ENCODE results near the gene PRDX1.
"Not testable (repeated sequence)": the region's sequence is repeated elsewhere in the genome, so short reads cannot be mapped to it uniquely, and the experiment has no call there.

PRDX1 gene

GRCh38 chr1:45479039-45479748 lies 42.5 kb downstream of the PRDX1 start:
- no peaks in the 10 kb centered on the region for H3K27me3 Mint-ChIP-seq (ENCODE audit: low read depth)
- H3K4me3 Mint-ChIP-seq: no peak overlapping the region
- no peak for DNase-seq (ENCODE audit: low spot score)
- no peaks in the 10 kb centered on the region for H3K9me3 Mint-ChIP-seq
- peaks cover 3% of the 10 kb centered on the region for H3K4me1 Mint-ChIP-seq (ENCODE audit: low read depth)
- no peaks in the 10 kb centered on the region for H3K36me3 Mint-ChIP-seq (ENCODE audit: low read depth)
- H3K27ac Mint-ChIP-seq: no peak overlapping the region

DNA sequence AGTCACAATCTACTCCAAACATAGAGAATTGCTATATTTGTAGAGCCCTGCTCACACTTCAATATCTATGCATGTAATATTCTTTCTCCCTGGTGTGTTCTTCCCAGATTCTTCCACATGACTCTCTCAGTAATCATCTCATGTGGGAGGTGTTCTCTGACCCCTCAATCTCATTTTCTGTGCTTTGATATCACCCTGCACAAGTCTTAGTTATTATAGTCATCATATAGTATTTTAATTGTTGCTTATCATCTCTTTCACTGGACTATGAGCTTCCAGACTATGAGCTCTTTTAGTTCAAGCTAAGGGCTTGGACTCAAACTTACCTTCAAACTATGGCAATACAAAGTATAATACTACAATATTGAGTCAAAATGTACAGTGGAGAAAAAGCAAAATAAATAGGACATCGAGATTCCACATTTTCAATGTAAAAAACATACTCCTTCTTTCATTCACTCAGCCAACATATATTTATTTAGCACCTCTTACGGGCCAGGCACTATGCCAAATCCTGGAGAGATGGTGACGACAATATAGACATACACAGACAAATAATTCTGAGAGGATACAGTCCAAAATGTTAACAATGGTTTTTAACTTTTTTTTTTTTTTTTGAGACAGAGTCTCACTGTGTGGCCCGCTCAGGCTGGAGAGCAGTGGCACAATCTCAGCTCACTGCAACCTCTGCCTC lies 43.4 kb downstream of the PRDX1 start:
- Mint-ChIP-seq H3K4me1 (ENCODE audit: low read depth) (peaks cover 3% of the 10 kb centered on the region), H3K9me3 (no peaks in the 10 kb centered on the region), H3K27me3 (ENCODE audit: low read depth) (no peaks in the 10 kb centered on the region), H3K27ac (no peak overlapping the region), H3K4me3 (no peak overlapping the region), H3K36me3 (ENCODE audit: low read depth) (no peaks in the 10 kb centered on the region)
- DNase-seq (ENCODE audit: low spot score): no peak

DNA sequence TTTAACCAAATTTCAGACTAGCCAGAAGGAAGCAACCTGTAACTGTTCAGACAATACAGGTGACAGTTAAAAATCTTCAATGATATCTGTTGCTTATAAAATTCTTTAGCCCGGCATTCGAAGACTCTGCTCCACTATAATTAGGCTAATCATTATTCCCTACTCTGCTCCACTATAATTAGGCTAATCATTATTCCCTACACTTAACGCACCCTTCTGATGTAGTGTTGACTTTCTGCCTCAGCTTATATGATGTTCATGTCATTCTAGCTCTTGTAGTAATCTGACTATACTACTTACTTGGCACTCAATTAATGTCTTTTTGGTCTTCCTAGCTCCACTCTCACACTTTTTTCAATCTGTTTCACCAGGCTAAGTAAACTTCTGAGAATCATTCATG lies 44.0 kb downstream of the PRDX1 start:
- H3K4me3 Mint-ChIP-seq: no peak overlapping the region
- H3K36me3 Mint-ChIP-seq (ENCODE audit: low read depth): no peaks in the 10 kb centered on the region
- H3K4me1 Mint-ChIP-seq (ENCODE audit: low read depth): peaks cover 3% of the 10 kb centered on the region
- no peaks in the 10 kb centered on the region for H3K9me3 Mint-ChIP-seq
- no peak for DNase-seq (ENCODE audit: low spot score)
- no peaks in the 10 kb centered on the region for H3K27me3 Mint-ChIP-seq (ENCODE audit: low read depth)
- no peak overlapping the region for H3K27ac Mint-ChIP-seq

GRCh38 chr1:45474194-45474593 lies 47.5 kb downstream of the PRDX1 start:
- not testable (repeated sequence) for H3K27ac Mint-ChIP-seq; H3K27me3 Mint-ChIP-seq (ENCODE audit: low read depth); H3K9me3 Mint-ChIP-seq; H3K36me3 Mint-ChIP-seq (ENCODE audit: low read depth); H3K4me1 Mint-ChIP-seq (ENCODE audit: low read depth); H3K4me3 Mint-ChIP-seq; DNase-seq (ENCODE audit: low spot score)

GRCh38 chr1:45473302-45473701 lies 48.4 kb downstream of the PRDX1 start:
- no peak overlapping the region for H3K4me3 Mint-ChIP-seq
- no peak overlapping the region for H3K27ac Mint-ChIP-seq
- H3K36me3 Mint-ChIP-seq (ENCODE audit: low read depth): no peaks in the 10 kb centered on the region
- no peaks in the 10 kb centered on the region for H3K27me3 Mint-ChIP-seq (ENCODE audit: low read depth)
- H3K9me3 Mint-ChIP-seq: no peaks in the 10 kb centered on the region
- H3K4me1 Mint-ChIP-seq (ENCODE audit: low read depth): no peaks in the 10 kb centered on the region
- DNase-seq (ENCODE audit: low spot score): no peak

DNA sequence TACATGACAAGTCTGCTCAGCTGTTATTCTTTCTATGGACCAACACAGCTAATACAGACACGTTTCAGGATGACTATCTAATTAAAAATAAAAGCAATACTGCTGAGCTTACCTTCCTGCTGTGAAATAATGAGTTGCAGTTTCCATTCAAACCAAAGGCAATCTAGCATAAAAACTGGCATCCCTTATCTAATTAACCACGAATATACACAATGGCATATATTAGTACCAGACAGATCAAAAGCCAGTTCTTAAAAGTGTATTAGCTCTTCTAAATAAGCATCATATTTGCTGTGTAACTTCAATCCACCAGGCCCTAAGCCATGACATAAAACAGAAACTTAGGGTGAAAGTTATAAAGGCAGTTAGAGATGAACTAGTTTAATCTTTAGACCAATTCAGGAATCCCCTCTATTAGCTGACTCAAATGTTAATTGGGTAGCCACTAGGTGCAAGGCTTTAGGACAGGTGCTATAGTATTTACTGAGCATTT lies 51.3 kb downstream of the PRDX1 start:
- H3K27ac Mint-ChIP-seq: no peak overlapping the region
- DNase-seq (ENCODE audit: low spot score): no peak
- H3K9me3 Mint-ChIP-seq: no peaks in the 10 kb centered on the region
- no peaks in the 10 kb centered on the region for H3K4me1 Mint-ChIP-seq (ENCODE audit: low read depth)
- H3K4me3 Mint-ChIP-seq: no peak overlapping the region
- H3K27me3 Mint-ChIP-seq (ENCODE audit: low read depth): no peaks in the 10 kb centered on the region
- H3K36me3 Mint-ChIP-seq (ENCODE audit: low read depth): no peaks in the 10 kb centered on the region

DNA sequence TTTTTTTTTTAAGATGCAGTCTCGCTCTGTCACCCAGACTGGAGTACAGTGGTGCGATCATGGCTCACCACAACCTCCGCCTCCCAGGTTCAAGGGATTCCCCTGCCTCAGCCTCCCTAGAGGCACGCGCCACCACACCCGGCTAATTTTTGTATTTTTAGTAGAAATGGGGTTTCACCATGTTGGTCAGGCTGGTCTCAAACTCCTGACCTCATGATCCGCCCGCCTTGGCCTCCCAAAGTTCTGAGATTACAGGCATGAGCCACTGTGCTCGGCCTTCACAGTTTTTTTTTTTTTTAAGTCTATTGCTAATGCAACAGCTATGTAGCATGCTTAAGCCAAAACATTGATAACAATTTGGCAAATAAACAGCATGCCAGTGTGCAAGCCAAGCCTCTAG lies 54.3 kb downstream of the PRDX1 start:
- H3K4me3 Mint-ChIP-seq; H3K27ac Mint-ChIP-seq; DNase-seq (ENCODE audit: low spot score); H3K27me3 Mint-ChIP-seq (ENCODE audit: low read depth); H3K4me1 Mint-ChIP-seq (ENCODE audit: low read depth); H3K36me3 Mint-ChIP-seq (ENCODE audit: low read depth); H3K9me3 Mint-ChIP-seq: not testable (repeated sequence)

DNA sequence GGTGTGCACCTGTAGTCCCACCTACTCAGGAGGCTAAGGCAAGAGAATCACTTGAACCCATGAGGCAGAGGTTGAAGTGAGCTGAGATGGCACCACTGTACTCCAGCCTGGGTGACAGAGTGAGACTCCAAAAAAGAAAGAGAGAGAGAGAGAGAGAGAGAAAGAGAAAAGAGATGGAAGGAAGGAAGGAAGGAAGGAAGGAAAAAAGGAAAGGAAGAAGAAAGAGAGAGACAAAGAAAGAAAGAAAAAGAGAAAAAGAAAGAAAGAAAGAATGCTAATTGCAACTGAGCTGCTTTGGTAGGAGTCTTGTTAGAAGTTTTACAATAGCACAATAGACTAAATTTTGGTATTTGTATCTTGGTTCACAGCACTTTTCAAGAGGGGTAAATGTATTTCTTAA lies 56.4 kb downstream of the PRDX1 start:
- H3K27me3 Mint-ChIP-seq (ENCODE audit: low read depth): peaks cover 3% of the 10 kb centered on the region
- H3K36me3 Mint-ChIP-seq (ENCODE audit: low read depth): no peaks in the 10 kb centered on the region
- H3K4me3 Mint-ChIP-seq: no peak overlapping the region
- DNase-seq (ENCODE audit: low spot score): no peak
- H3K9me3 Mint-ChIP-seq: no peaks in the 10 kb centered on the region
- H3K4me1 Mint-ChIP-seq (ENCODE audit: low read depth): no peaks in the 10 kb centered on the region
- no peak overlapping the region for H3K27ac Mint-ChIP-seq

All from T-helper 2 cell treated with Interferon-gamma antibody and Interleukin-4, amounts not matched to agents 5 μg/mL and 100 μg/mL, for 36 hours (primary cell).